Transverse colon (tissue), 4 donors: ENCODE results near the gene KY. TPM values are rescaled to one million over a fixed set of nuclear protein-coding genes. Genes with fewer than 3 reads are reported as not detected.

Experiments
- DNase-seq: peaks from one replicate; pipeline ENCODE4 v3.0.0-alpha.2; 2019
- H3K27ac ChIP-seq, 4 donors: fragments of 200-600 bp; sonication (generic); 2 replicates each; pipeline ENCODE4 v1.5.1; 2016 to 2018; ENCODE audit warnings: inconsistent platforms in 4 of 4
- H3K27me3 ChIP-seq: fragments of 200-600 bp; sonication (generic); 2 replicates; pipeline ENCODE4 v1.5.1; 2017; ENCODE audit warnings: inconsistent platforms
- H3K36me3 ChIP-seq, 4 donors: fragments of 200-600 bp; sonication (generic); 2 replicates each; pipeline ENCODE4 v1.5.1; 2017 to 2019; ENCODE audit warnings: inconsistent platforms in 4 of 4
- H3K4me1 ChIP-seq, 4 donors: fragments of 200-600 bp; sonication (generic); 2 replicates each; pipeline ENCODE4 v1.5.1; 2017 to 2020; ENCODE audit warnings: inconsistent platforms in 4 of 4
- H3K4me3 ChIP-seq, 4 donors: fragments of 200-600 bp; sonication (generic); 1 replicate in 1 of 4; 2 replicates in 3 of 4; pipeline versions ENCODE4 v1.5.1 to v1.6.1; 2017 to 2019; ENCODE audit warnings: inconsistent platforms in 4 of 4
- H3K9me3 ChIP-seq, 2 donors: fragments of 200-600 bp; sonication (generic); 2 replicates each; pipeline ENCODE4 v1.5.1; 2017 to 2019; ENCODE audit warnings: inconsistent platforms in 2 of 2
- EP300 ChIP-seq: sonication (generic); formaldehyde crosslinking; IDR thresholded peaks from one replicate; pipeline ENCODE4 v1.6.1; 2017; ENCODE audit warnings: antibody characterized with exemption, low read depth
- POLR2A ChIP-seq: fragments of 450-650 bp; IDR thresholded peaks from one replicate; pipeline ENCODE4 v1.6.1; 2016; ENCODE audit warnings: antibody characterized with exemption, mild to moderate bottlenecking, moderate library complexity
- POLR2AphosphoS5 ChIP-seq, 3 donors: sonication (generic); formaldehyde crosslinking; IDR thresholded peaks; one replicate each; pipeline ENCODE4 v1.6.1; 2016; ENCODE audit warnings: antibody characterized with exemption in 3 of 3
- WGBS, 2 donors: methylation state at CpG; one replicate each; pipeline ENCODE4 v1.1.5; 2018; ENCODE audit warnings: low coverage in 1 of 2; 5-methylcytosine and 5-hydroxymethylcytosine counted together
- in situ Hi-C, 4 donors: fragments of 200-750 bp; cut with MboI; loops; one replicate each; pipeline versions ENCODE4 v1.15.0 to v1.15.1; 2017; ENCODE audit warnings: low sequenced_read_pairs in 3 of 4, low pct_ligation_motif_present in 1 of 4, low pct_unique_long_range_greater_than_20kb in 1 of 4
- intact Hi-C: fragments of 100-400 bp; cut with DNase I; formaldehyde crosslinking; loops from one replicate; pipeline ENCODE4 v1.15.1; 2023; ENCODE audit warnings: low total_unique reads
- total RNA-seq, 4 donors: library from RNA; depleted of rRNA; stranded (reverse); fragments of >200 nt; gene quantifications; one replicate each; pipeline ENCODE4 v1.1.0, GENCODE V29; 2016
- TF ChIP-seq, protein P1 (sequence below), 5 experiments: fragments of 200-600 bp in 3 of 5; fragments of 450-650 bp in 2 of 5; sonication (generic) in 3 of 5; IDR thresholded peaks; 1 replicate in 2 of 5; 2 replicates in 3 of 5; pipeline ENCODE4 v1.5.1; 2016 to 2017; ENCODE audit warnings: antibody characterized with exemption in 5 of 5, inconsistent platforms in 3 of 5, mild to moderate bottlenecking in 2 of 5, moderate library complexity in 1 of 5

The KY gene
- total RNA-seq, 4 donors from 2014 or later = 0.41 TPM; not detected in 3

DNA sequence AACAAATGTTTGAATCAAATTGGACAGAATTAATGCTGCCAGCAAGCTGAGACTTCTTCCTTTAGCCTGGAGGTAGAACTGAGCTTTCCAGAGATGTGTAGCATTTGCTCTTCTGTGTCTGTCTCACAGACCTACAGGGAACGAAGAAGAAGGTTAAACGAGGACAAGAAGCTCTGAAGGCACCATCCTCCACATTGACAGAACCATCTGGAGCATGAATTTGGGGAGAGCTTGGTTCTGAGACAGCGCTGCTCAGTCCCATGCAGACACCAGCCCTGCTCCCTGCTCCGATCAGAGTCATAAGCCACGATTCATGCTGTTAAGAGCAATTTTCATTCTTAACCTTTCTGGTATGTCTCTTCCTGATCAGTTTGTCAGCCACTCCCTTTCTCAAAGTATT, 7.7 kb upstream of the KY start:
- in situ Hi-C loops (no loop called here), intact Hi-C loops (no loop called here)
- no peaks in the 10 kb centered on the region for H3K27me3 ChIP-seq
- no peaks in the 10 kb centered on the region for H3K9me3 ChIP-seq
- DNase-seq = no peak
- WGBS, 2 donors = 67 to 83% methylated on average over 3 to 5 of the region's 5 CpGs
- H3K4me1 ChIP-seq = no peaks in the 10 kb centered on the region
- no peak overlapping the region for H3K4me3 ChIP-seq
- TF ChIP-seq EP300 = no peak
- TF ChIP-seq, protein P1, sequence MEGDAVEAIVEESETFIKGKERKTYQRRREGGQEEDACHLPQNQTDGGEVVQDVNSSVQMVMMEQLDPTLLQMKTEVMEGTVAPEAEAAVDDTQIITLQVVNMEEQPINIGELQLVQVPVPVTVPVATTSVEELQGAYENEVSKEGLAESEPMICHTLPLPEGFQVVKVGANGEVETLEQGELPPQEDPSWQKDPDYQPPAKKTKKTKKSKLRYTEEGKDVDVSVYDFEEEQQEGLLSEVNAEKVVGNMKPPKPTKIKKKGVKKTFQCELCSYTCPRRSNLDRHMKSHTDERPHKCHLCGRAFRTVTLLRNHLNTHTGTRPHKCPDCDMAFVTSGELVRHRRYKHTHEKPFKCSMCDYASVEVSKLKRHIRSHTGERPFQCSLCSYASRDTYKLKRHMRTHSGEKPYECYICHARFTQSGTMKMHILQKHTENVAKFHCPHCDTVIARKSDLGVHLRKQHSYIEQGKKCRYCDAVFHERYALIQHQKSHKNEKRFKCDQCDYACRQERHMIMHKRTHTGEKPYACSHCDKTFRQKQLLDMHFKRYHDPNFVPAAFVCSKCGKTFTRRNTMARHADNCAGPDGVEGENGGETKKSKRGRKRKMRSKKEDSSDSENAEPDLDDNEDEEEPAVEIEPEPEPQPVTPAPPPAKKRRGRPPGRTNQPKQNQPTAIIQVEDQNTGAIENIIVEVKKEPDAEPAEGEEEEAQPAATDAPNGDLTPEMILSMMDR (IDR thresholded peaks at IDR 0.05) = no peak
- TF ChIP-seq POLR2AphosphoS5 (IDR thresholded peaks at IDR 0.05) = no peak
- no peak for TF ChIP-seq POLR2A
- no peaks in the 10 kb centered on the region for H3K36me3 ChIP-seq
- no peak overlapping the region for H3K27ac ChIP-seq

DNA sequence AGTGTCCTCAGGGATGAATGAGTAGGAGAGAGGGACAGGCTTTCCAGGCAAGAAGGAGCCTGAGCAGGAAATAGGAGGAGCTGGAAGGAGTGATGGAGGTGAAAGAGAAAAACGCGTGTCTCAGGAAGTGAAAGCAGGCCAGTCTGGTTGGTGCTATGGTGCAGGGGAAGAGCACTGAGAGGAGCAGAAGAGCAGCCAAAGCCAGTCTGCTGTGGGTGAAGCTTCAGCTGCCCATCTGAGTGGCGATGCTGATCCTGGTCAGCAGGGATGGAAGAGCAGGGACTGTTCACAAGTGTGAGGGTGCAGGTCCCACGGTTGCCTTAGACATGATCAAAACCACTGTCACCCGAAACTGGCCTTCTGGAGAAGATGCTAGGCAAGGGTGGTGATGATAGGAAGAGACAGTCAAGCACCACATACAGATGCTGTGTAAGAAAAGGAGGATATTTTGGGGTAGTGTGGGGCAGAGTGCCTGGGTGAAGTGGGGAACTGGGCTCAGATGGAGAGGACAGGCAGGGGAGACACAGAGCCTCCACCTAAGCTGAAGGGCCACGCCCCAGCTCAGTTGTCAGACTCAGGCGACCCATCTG, 5.5 kb upstream of the KY start:
- WGBS, 2 donors = 62 to 75% methylated on average over 5 to 7 of the region's 7 CpGs
- Histone ChIP-seq H3K4me3 (no peak overlapping the region), H3K36me3 (no peaks in the 10 kb centered on the region), H3K9me3 (no peaks in the 10 kb centered on the region), H3K27ac (no peak overlapping the region), H3K4me1 (peaks cover 0 to 6% (median 5%) of the 10 kb centered on the region in 4 donors), H3K27me3 (peaks cover 7% of the 10 kb centered on the region)
- no peak for DNase-seq
- TF ChIP-seq EP300 (no peak), POLR2A (no peak), POLR2AphosphoS5 (IDR thresholded peaks at IDR 0.05) (no peak)
- TF ChIP-seq, protein P1 (IDR thresholded peaks at IDR 0.05) = no peak
- intact Hi-C loops (no loop called here), in situ Hi-C loops (no loop called here)

DNA sequence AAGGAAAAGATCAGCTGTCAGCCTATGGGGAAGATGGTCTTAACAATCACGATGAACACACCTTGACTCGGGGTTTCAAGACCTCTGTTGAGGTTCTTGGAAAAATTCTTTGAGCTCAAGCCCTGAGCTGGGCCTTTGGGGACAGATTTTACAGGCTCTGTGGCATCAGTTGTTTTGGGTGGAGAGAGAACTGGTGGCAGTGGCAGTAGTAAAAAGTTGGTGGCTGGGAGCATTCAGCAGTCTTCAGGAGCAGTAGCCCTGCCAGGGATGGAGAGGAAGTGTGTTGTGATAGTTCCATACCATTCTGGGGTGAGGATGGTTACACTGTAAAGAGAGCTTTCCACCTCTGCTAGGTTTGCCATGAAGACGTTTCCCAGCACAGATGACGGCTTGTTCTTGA, 4.9 kb upstream of the KY start:
- Histone ChIP-seq H3K9me3 (no peaks in the 10 kb centered on the region), H3K27ac (no peak overlapping the region), H3K27me3 (peaks cover 13% of the 10 kb centered on the region), H3K4me3 (no peak overlapping the region), H3K4me1 (peaks cover 0 to 12% (median 7%) of the 10 kb centered on the region in 4 donors), H3K36me3 (no peaks in the 10 kb centered on the region)
- in situ Hi-C loops (no loop called here), intact Hi-C loops (no loop called here)
- TF ChIP-seq POLR2AphosphoS5 (IDR thresholded peaks at IDR 0.05) (no peak), POLR2A (no peak), EP300 (no peak)
- TF ChIP-seq, protein P1 (IDR thresholded peaks at IDR 0.05) = no peak
- 68 to 90% methylated on average over 2 to 4 of the region's 4 CpGs for WGBS, 2 donors
- DNase-seq = no peak

DNA sequence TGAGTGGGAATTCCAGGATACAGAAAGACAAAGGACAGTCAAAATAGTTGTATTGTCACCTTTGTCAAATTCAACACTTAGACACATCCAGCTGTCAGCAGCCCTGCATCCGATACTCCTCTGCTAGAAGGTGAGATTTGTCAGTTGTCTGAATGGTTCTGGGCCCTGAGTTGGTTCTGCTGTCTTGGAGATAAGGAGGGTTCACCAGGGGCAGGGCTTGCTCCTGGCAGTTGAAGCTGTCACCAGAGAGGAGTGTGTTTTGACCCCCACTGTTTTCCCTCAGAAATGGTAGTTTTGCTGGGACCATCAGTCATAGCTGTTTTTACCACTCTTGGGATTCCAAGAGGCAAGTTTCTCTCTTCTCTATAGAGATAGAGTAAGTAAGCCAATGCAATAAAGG, 3.2 kb upstream of the KY start:
- no peak for DNase-seq
- Histone ChIP-seq H3K27me3 (peaks cover 15% of the 10 kb centered on the region), H3K36me3 (no peaks in the 10 kb centered on the region), H3K9me3 (no peaks in the 10 kb centered on the region), H3K4me1 (peaks cover 0 to 15% (median 9%) of the 10 kb centered on the region in 4 donors), H3K4me3 (no peak overlapping the region), H3K27ac (no peak overlapping the region)
- in situ Hi-C loops (no loop called here), intact Hi-C loops (no loop called here)
- no peak for TF ChIP-seq POLR2A
- TF ChIP-seq EP300 = no peak
- no peak for TF ChIP-seq POLR2AphosphoS5 (IDR thresholded peaks at IDR 0.05)
- TF ChIP-seq, protein P1 (IDR thresholded peaks at IDR 0.05) = no peak
- WGBS, 2 donors = 93% methylated on average over 1 of the region's 1 CpG; no CpG with 5 or more reads in 1 of the 2 donors
